Stomach smooth muscle (tissue), 2 donors: ENCODE measurements around the gene SNX10.

Experiments used
- H3K27ac ChIP-seq: one replicate; pipeline ENCODE4 v1.7.0; 2013; ENCODE audit warnings: mild to moderate bottlenecking, low read length, inconsistent platforms
- H3K27me3 ChIP-seq, 2 donors: one replicate each; pipeline ENCODE4 v1.7.0; 2013; ENCODE audit warnings: low read length in 2 of 2; ENCODE audit not compliant: insufficient read depth in 2 of 2, control insufficient read depth in 1 of 2
- H3K36me3 ChIP-seq, 2 donors: one replicate each; pipeline ENCODE4 v1.7.0; 2013; ENCODE audit warnings: low read length in 2 of 2; ENCODE audit not compliant: control insufficient read depth in 2 of 2, insufficient read depth in 2 of 2
- H3K4me1 ChIP-seq: one replicate; pipeline ENCODE4 v1.7.0; 2013; ENCODE audit warnings: low read length; ENCODE audit not compliant: control insufficient read depth, insufficient read depth
- H3K4me3 ChIP-seq, 2 donors: one replicate each; pipeline ENCODE4 v1.7.0; 2013; ENCODE audit warnings: low read length in 2 of 2
- H3K9ac ChIP-seq, 2 donors: one replicate each; pipeline ENCODE4 v1.7.0; 2013; ENCODE audit warnings: low read length in 2 of 2, mild to moderate bottlenecking in 1 of 2
- H3K9me3 ChIP-seq, 2 donors: one replicate each; pipeline ENCODE4 v1.7.0; 2013; ENCODE audit warnings: low read length in 2 of 2; ENCODE audit not compliant: control insufficient read depth in 2 of 2
- donor health status: healthy.
- donor health status: Pancreatic carcinoma.

Gene SNX10

DNA sequence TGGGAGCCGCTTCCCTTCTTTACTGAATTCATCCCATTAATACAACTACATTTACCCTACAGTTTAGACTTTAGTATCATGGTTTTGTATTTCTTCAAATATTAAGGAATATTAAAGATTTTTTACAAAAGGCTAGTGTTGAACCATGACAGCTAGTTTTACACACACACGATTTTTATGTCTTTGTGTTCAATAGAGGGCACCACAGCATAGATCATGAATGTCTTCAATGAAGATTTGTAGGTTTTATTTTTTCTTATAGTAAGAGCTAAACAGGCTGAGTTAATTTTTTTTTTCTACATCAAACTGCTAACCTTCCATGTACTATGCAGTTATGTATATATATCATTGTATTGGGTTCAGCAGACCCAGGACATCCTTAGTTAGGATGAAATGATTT lies 76.9 kb downstream of the SNX10 start:
- no peaks in the 10 kb centered on the region for H3K36me3 ChIP-seq
- no peak overlapping the region for H3K27ac ChIP-seq
- H3K9ac ChIP-seq, result no peak overlapping the region
- H3K9me3 ChIP-seq, result no peaks in the 10 kb centered on the region
- no peaks in the 10 kb centered on the region for H3K4me1 ChIP-seq
- peaks cover 23 to 41% of the 10 kb centered on the region in 2 donors for H3K27me3 ChIP-seq
- H3K4me3 ChIP-seq, result no peak overlapping the region

DNA sequence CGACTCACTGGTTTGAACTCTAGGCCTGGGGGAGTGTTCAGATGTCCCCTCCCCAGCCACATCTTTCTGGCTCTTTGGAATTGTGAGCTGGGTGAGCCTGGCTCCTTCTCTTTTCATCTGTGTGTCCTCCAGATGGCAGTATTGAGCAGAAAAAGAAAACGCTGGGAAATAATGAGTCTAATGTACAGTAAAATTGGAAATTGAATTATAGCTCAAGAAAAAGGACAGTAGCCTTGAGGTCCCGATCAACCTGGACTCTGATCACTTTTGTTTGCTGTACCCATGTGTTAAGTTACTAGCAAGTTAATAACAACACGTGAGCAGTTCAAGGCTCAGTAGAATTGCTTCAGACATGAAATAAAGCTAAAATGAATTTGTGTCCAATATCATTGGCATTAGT lies 77.9 kb downstream of the SNX10 start:
- Histone ChIP-seq H3K9me3 (no peaks in the 10 kb centered on the region), H3K36me3 (no peaks in the 10 kb centered on the region), H3K9ac (no peak overlapping the region), H3K27ac (no peak overlapping the region), H3K4me1 (no peaks in the 10 kb centered on the region), H3K27me3 (peaks cover 19 to 48% of the 10 kb centered on the region in 2 donors), H3K4me3 (no peak overlapping the region)

DNA sequence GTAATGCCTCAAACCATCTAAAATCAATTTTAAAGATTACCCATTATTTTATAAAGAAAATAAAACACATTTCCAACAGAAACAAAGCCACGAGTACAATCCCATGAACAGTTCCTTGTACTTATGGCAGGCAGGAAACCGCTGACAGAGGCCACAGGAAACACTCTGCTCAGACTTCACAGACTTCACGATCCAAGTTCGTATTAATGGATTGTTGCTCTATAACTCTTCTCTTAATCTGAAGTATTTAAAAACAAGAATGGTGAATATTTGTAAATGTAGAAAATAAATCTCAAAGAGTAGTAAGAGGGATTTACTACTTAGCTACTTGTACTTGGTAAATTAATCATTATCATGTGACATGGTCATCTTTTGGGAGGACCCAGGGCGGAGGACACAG lies 78.3 kb downstream of the SNX10 start:
- H3K4me1 ChIP-seq, result no peaks in the 10 kb centered on the region
- H3K27ac ChIP-seq, result no peak overlapping the region

DNA sequence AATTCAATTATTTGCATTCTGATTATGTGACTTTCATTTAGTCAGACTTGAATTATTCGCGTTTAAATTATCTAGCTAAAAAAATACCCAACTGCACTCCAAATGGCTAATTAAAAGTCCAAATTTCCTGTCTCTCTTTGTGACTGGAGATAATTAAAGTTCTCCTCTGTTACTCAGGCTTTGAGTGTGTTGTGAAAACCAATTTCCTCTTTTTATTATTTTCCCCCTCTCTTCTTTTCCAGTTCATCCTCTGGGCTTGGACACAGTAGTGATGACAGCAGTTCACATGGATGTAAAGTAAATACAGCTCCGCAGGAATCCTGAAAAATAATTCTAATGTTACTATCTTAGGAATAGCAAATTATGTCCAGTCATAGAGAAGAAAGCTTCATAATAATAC lies 80.6 kb downstream of the SNX10 start:
- H3K4me3 ChIP-seq, result no peak overlapping the region
- no peaks in the 10 kb centered on the region for H3K36me3 ChIP-seq
- H3K27ac ChIP-seq, result no peak overlapping the region
- H3K27me3 ChIP-seq, result peaks cover 14 to 70% of the 10 kb centered on the region in 2 donors
- H3K4me1 ChIP-seq, result peaks cover 12% of the 10 kb centered on the region
- H3K9me3 ChIP-seq, result no peaks in the 10 kb centered on the region
- no peak overlapping the region for H3K9ac ChIP-seq

More for the DNA sequence above, 78.3 kb downstream of the SNX10 start:
- H3K9me3 ChIP-seq, result no peaks in the 10 kb centered on the region
- no peak overlapping the region for H3K4me3 ChIP-seq
- H3K9ac ChIP-seq, result no peak overlapping the region
- no peaks in the 10 kb centered on the region for H3K36me3 ChIP-seq
- peaks cover 19 to 52% of the 10 kb centered on the region in 2 donors for H3K27me3 ChIP-seq

DNA sequence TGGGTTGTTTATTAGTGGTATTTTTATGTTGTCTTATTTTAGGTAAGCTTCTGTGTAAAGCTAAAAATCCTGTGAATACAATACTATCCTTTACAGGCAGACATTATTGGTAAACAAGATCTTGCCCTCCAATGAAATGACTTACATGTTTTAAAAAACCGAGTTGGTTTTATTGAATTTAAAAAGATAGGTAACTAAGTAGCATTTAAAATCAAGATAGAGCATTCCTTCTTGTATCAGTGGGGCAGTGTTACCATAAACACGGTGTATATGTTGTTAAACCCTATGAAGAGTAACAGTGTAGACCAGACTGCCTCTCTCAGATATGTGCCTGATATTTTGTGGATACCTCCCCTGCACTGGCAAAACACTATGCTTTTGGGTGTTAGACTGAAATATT lies 81.0 kb downstream of the SNX10 start:
- Histone ChIP-seq H3K36me3 (no peaks in the 10 kb centered on the region), H3K27ac (no peak overlapping the region), H3K4me3 (no peak overlapping the region)

DNA sequence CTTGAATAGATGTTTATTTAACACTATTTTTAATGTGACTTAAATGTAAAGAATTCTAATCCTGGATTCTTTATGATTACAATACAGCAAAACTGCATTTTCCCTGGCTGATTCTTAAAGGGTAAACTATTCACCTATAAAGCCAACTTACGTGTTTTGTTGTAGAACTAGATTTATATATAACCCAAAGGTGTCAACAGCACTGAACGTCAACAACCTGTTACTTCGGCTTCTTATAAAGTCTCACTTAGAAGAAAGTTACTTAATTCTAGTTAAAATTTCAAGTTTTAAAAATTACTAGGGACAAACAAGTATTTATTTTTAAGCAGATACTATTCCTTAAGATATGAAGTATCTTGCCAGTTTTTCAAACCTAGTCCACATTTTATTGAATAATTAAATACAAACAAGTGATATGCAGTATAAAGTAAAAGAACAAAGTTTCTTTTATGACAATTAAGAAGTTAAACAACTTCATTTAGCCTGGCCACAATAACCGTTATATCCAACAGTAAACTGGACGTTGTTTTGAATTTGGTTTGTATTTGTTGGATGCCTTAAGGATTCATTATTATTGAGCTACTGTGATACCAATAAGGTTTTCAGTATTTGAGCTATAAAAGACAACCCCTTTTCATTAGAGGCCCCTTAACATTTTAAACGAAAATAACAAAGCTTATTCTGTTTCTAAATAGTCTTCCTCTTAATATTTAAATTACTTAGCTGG lies 83.1 kb downstream of the SNX10 start:
- H3K4me1 ChIP-seq, result peaks cover 12% of the 10 kb centered on the region
- peaks cover 20 to 68% of the 10 kb centered on the region in 2 donors for H3K27me3 ChIP-seq
- H3K36me3 ChIP-seq, result no peaks in the 10 kb centered on the region
- no peak overlapping the region for H3K27ac ChIP-seq
- no peak overlapping the region for H3K9ac ChIP-seq
- H3K4me3 ChIP-seq, result no peak overlapping the region
- H3K9me3 ChIP-seq, result no peaks in the 10 kb centered on the region

More for the DNA sequence above, 81.0 kb downstream of the SNX10 start:
- H3K9ac ChIP-seq, result no peak overlapping the region
- no peaks in the 10 kb centered on the region for H3K9me3 ChIP-seq
- peaks cover 12% of the 10 kb centered on the region for H3K4me1 ChIP-seq
- peaks cover 14 to 70% of the 10 kb centered on the region in 2 donors for H3K27me3 ChIP-seq

DNA sequence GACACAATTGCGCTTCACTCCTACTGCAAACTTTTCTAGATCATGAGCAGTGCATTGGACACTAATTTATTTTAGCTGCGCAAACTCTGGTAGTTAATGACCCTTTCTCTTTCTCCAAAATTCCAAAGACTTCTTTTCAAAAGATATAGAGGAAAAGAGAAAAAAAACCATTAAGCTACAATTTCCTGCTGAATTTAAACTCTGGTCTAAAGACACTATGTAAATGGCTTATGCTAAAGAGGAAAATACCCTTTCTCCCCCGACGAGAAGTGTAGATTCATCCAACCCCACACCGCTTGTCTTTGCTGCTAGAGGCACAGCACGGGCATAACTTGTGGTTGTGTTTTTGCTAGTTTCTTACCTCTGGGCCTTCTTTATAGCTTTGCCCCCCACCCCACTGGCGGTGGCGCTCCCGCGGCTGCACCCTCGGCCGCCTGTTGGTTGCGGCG lies 84.1 kb downstream of the SNX10 start:
- no peak overlapping the region for H3K9ac ChIP-seq
- H3K9me3 ChIP-seq, result no peaks in the 10 kb centered on the region
- H3K27me3 ChIP-seq, result peaks cover 24 to 62% of the 10 kb centered on the region in 2 donors
- no peak overlapping the region for H3K27ac ChIP-seq
- no peak overlapping the region for H3K4me3 ChIP-seq
- H3K36me3 ChIP-seq, result no peaks in the 10 kb centered on the region
- peaks cover 12% of the 10 kb centered on the region for H3K4me1 ChIP-seq

DNA sequence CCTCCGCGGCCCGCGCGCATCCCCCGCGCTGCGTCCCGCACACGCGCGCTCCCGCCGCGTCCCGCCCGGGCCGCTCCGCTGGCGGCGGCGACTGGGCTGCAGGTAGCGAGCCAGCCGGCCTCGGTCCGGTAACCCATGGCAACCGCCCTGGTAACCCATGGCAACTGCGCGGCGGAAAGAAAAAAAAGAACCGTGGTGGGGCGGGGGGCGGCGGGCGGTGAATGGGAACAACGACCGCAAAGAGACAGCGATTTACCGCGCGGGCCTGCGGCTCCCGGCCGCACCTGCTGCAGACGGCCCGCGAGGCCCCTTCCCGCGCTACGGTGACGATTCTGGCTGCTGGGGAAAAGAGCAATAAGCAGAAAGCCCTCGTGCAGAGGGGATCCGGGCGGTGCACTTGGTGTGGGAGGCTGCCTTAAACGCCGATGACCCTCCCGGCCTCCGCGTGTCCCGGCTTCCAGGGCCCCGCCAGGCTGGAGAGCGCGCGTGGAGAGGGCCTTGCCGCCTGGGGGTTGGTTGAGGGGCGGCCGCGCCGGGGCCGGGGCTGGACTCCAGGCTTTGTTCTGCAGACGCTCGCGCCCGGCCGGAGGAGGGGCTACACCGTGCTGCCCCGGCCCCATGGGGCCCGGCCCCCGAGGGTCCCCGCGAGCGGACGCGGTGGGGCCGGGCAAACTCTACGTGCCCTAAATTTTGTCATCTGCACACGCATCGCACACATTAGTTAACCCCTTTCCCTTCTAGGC lies 84.7 kb downstream of the SNX10 start:
- Histone ChIP-seq H3K4me1 (peaks cover 12% of the 10 kb centered on the region), H3K27ac (no peak overlapping the region), H3K9me3 (no peaks in the 10 kb centered on the region), H3K27me3 (peaks cover 25 to 60% of the 10 kb centered on the region in 2 donors), H3K36me3 (no peaks in the 10 kb centered on the region), H3K4me3 (peak overlapping the region; percentile 7 to 52), H3K9ac (no peak overlapping the region)

DNA sequence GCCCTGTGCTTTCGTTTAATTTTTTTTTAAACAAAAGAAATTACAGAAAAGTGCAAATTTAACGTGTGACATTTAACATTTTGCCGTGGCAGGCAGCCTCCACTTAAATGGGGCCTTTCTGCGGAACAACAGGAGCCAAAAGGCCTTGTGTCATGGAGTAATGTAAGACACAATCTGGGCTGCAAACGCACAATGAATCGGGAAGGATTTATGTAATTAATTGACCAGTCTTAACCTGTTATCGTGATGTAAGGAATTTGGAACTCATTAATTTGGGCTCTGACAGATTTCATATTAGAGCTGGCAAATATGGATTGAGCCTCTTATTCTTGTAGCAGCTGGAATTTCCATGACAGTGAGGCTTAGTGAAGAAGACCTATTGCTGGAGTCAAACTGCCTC lies 86.4 kb downstream of the SNX10 start:
- no peak overlapping the region for H3K9ac ChIP-seq
- no peaks in the 10 kb centered on the region for H3K36me3 ChIP-seq
- peaks cover 20 to 51% of the 10 kb centered on the region in 2 donors for H3K27me3 ChIP-seq
- H3K27ac ChIP-seq, result no peak overlapping the region
- no peak overlapping the region for H3K4me3 ChIP-seq
- peaks cover 12% of the 10 kb centered on the region for H3K4me1 ChIP-seq
- H3K9me3 ChIP-seq, result no peaks in the 10 kb centered on the region

DNA sequence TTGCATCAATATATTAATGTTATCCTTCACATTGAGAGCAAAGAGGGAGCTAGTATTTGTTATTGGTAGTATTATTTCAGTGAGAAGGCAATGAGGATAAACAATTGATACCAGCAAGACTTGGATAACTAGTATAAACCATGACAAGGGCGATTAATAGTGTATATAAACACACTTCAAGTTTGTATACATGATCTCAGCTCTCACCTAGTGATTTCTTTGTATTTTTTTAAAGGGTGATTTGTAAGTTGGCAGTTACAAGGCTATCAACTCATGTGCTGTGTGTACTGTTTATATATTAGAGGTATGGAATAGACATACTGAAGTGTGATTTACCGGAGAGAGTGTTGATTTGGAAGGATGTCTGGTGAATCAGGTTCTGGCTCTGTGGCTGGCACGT lies 88.0 kb downstream of the SNX10 start:
- peaks cover 22 to 50% of the 10 kb centered on the region in 2 donors for H3K27me3 ChIP-seq

More for the DNA sequence above, 88.0 kb downstream of the SNX10 start:
- Histone ChIP-seq H3K4me3 (no peak overlapping the region), H3K36me3 (no peaks in the 10 kb centered on the region), H3K27ac (no peak overlapping the region), H3K9ac (no peak overlapping the region), H3K4me1 (peaks cover 12% of the 10 kb centered on the region), H3K9me3 (no peaks in the 10 kb centered on the region)
